Skin epidermis (tissue), 12 donors: Measurements from ENCODE around the gene TEF.
"Not testable (repeated sequence)": the region's sequence is repeated elsewhere in the genome, so short reads cannot be mapped to it uniquely, and the experiment has no call there.

ENCODE experiments used
- H3K27ac ChIP-seq, 21 experiments: fragments of 200-600 bp; sonication (generic) in 11 of 21; one replicate each; pipeline ENCODE4 v1.5.0; 2020; ENCODE audit warnings: mild to moderate bottlenecking in 3 of 21, inconsistent platforms in 2 of 21, moderate library complexity in 2 of 21
- H3K4me3 ChIP-seq, 7 experiments: fragments of 200-600 bp; sonication (generic) in 2 of 7; one replicate each; pipeline ENCODE4 v1.5.0; 2020; ENCODE audit warnings: inconsistent platforms in 2 of 7, mild to moderate bottlenecking in 2 of 7, moderate library complexity in 1 of 7

Gene TEF

GRCh38 chr22:41410311-41410751, 28.6 kb downstream of the TEF start:
- Histone ChIP-seq H3K4me3 (no peak overlapping the region), H3K27ac (peak overlapping the region in 6 of 21 experiments; percentile 8 to 63 (median 44))

- no peak overlapping the region for H3K4me3 ChIP-seq
- H3K27ac ChIP-seq, result peak overlapping the region in 13 of 21 experiments; percentile 31 to 99 (median 75)
Measured at GRCh38 chr22:41411021-41411851, 29.5 kb downstream of the TEF start.

- H3K27ac ChIP-seq, result peak overlapping the region in 4 of 21 experiments; percentile 96 to 100 (median 100)
- H3K4me3 ChIP-seq, result no peak overlapping the region
Measured at GRCh38 chr22:41415554-41415953, 33.8 kb downstream of the TEF start.

- H3K4me3 ChIP-seq, result no peak overlapping the region
- H3K27ac ChIP-seq, result peak overlapping the region in 9 of 21 experiments; percentile 2 to 57 (median 27)
Measured at GRCh38 chr22:41417622-41418390, 36.1 kb downstream of the TEF start.

GRCh38 chr22:41418717-41419116, 37.0 kb downstream of the TEF start:
- no peak overlapping the region for H3K4me3 ChIP-seq
- peak overlapping the region in 6 of 21 experiments; percentile 2 to 57 (median 20) for H3K27ac ChIP-seq

- Histone ChIP-seq H3K27ac (peak overlapping the region in 1 of 21 experiments; percentile 14), H3K4me3 (no peak overlapping the region)
Measured at GRCh38 chr22:41425660-41426365, 44.1 kb downstream of the TEF start.

- Histone ChIP-seq H3K27ac (no peak overlapping the region), H3K4me3 (no peak overlapping the region)
Measured at GRCh38 chr22:41429232-41429950, 47.6 kb downstream of the TEF start.

GRCh38 chr22:41429951-41430332, 48.2 kb downstream of the TEF start:
- Histone ChIP-seq H3K27ac (no peak overlapping the region), H3K4me3 (no peak overlapping the region)

GRCh38 chr22:41431656-41432055, 49.9 kb downstream of the TEF start:
- H3K4me3 ChIP-seq, result no peak overlapping the region
- H3K27ac ChIP-seq, result no peak overlapping the region

GRCh38 chr22:41433480-41433879, 51.7 kb downstream of the TEF start:
- not testable (repeated sequence) for H3K27ac ChIP-seq, H3K4me3 ChIP-seq

- H3K27ac ChIP-seq, result peak overlapping the region in 1 of 21 experiments; percentile 9
- not testable (repeated sequence) for H3K4me3 ChIP-seq
Measured at GRCh38 chr22:41434361-41435003, 52.7 kb downstream of the TEF start.

GRCh38 chr22:41435560-41435959, 53.8 kb downstream of the TEF start:
- Histone ChIP-seq H3K4me3 (no peak overlapping the region), H3K27ac (peak overlapping the region in 3 of 21 experiments; percentile 12 to 27 (median 24))

GRCh38 chr22:41436322-41437113, 54.8 kb downstream of the TEF start:
- Histone ChIP-seq H3K27ac (no peak overlapping the region), H3K4me3 (no peak overlapping the region)

GRCh38 chr22:41437198-41437597, 55.5 kb downstream of the TEF start:
- H3K27ac ChIP-seq, result no peak overlapping the region
- H3K4me3 ChIP-seq, result no peak overlapping the region

GRCh38 chr22:41440511-41440910, 58.8 kb downstream of the TEF start:
- H3K27ac ChIP-seq, H3K4me3 ChIP-seq: not testable (repeated sequence)

GRCh38 chr22:41442240-41442792, 60.6 kb downstream of the TEF start:
- Histone ChIP-seq H3K27ac (peak overlapping the region in 4 of 21 experiments; percentile 2 to 97 (median 40)), H3K4me3 (no peak overlapping the region)

- peak overlapping the region; percentile 40 to 100 (median 99) for H3K27ac ChIP-seq
- H3K4me3 ChIP-seq, result peak overlapping the region; percentile 81 to 99 (median 97)
Measured at GRCh38 chr22:41444360-41445128, 62.8 kb downstream of the TEF start.
